Progenitor cell of endocrine pancreas (in vitro differentiated cells): ENCODE measurements around the gene KRTAP17-1. TPM values are rescaled to one million over a fixed set of nuclear protein-coding genes. Genes with fewer than 3 reads are reported as not detected.
"Not testable (repeated sequence)": the region's sequence is repeated elsewhere in the genome, so short reads cannot be mapped to it uniquely, and the experiment has no call there.

Source experiments
- DNase-seq: peaks from one replicate; pipeline ENCODE4 v3.0.0; 2021; ENCODE audit warnings: low spot score; ENCODE audit not compliant: unreplicated experiment
- H3K27ac Mint-ChIP-seq: 2 replicates; pipeline ENCODE4 v1.8.0; 2021; ENCODE audit warnings: mild to moderate bottlenecking, moderate library complexity, mixed read lengths
- H3K27me3 Mint-ChIP-seq: 2 replicates; pipeline ENCODE4 v1.8.0; 2021; ENCODE audit warnings: mixed read lengths
- H3K36me3 Mint-ChIP-seq: 2 replicates; pipeline ENCODE4 v1.8.0; 2022; ENCODE audit warnings: mixed read lengths; ENCODE audit not compliant: insufficient read depth
- H3K4me1 Mint-ChIP-seq: 2 replicates; pipeline ENCODE4 v1.8.0; 2021; ENCODE audit warnings: low read depth, mixed read lengths
- H3K4me3 Mint-ChIP-seq: 2 replicates; pipeline ENCODE4 v1.8.0; 2021; ENCODE audit warnings: low read depth, mild to moderate bottlenecking, moderate library complexity, mixed read lengths
- H3K9me3 Mint-ChIP-seq: 2 replicates; pipeline ENCODE4 v1.8.0; 2021; ENCODE audit warnings: low read depth, mixed read lengths
- total RNA-seq: library from RNA; stranded (reverse); gene quantifications from 2 replicates; pipeline ENCODE4 v1.2.1, GENCODE V29; 2021
- TF ChIP-seq, protein P1 (sequence below): fragments of 200-600 bp; sonication (generic); IDR thresholded peaks from one replicate; pipeline ENCODE4 v1.5.0; 2021; ENCODE audit warnings: antibody characterized with exemption, mild to moderate bottlenecking; ENCODE audit not compliant: unreplicated experiment

The KRTAP17-1 gene
- total RNA-seq, 1 donor from 2014 or later: not detected

DNA sequence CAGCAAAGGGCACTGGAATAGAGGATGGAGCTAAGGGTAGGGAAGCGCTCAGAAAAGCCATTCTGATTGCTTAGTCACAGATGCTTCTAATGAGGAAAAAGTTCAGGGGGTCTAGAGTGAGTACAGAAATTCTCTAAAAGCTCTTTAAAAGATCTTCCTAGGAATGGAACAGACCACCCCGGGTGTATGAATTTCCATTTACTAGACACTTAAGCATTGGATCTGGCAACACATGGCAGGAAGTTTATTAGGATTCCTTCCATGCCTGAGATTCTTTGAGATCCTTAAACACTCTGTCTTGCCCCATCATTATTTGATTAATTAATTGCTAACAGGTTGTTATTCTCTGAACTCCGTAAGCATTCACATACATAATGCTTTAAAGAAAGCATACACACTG lies 31.5 kb downstream of the KRTAP17-1 start:
- H3K4me1 Mint-ChIP-seq: peaks cover 4% of the 10 kb centered on the region
- TF ChIP-seq, protein P1, sequence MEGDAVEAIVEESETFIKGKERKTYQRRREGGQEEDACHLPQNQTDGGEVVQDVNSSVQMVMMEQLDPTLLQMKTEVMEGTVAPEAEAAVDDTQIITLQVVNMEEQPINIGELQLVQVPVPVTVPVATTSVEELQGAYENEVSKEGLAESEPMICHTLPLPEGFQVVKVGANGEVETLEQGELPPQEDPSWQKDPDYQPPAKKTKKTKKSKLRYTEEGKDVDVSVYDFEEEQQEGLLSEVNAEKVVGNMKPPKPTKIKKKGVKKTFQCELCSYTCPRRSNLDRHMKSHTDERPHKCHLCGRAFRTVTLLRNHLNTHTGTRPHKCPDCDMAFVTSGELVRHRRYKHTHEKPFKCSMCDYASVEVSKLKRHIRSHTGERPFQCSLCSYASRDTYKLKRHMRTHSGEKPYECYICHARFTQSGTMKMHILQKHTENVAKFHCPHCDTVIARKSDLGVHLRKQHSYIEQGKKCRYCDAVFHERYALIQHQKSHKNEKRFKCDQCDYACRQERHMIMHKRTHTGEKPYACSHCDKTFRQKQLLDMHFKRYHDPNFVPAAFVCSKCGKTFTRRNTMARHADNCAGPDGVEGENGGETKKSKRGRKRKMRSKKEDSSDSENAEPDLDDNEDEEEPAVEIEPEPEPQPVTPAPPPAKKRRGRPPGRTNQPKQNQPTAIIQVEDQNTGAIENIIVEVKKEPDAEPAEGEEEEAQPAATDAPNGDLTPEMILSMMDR: no peak
- no peak for DNase-seq
- H3K27ac Mint-ChIP-seq: no peak overlapping the region
- H3K36me3 Mint-ChIP-seq: no peaks in the 10 kb centered on the region
- no peak overlapping the region for H3K4me3 Mint-ChIP-seq
- peaks cover 1% of the 10 kb centered on the region for H3K27me3 Mint-ChIP-seq
- H3K9me3 Mint-ChIP-seq: no peaks in the 10 kb centered on the region

DNA sequence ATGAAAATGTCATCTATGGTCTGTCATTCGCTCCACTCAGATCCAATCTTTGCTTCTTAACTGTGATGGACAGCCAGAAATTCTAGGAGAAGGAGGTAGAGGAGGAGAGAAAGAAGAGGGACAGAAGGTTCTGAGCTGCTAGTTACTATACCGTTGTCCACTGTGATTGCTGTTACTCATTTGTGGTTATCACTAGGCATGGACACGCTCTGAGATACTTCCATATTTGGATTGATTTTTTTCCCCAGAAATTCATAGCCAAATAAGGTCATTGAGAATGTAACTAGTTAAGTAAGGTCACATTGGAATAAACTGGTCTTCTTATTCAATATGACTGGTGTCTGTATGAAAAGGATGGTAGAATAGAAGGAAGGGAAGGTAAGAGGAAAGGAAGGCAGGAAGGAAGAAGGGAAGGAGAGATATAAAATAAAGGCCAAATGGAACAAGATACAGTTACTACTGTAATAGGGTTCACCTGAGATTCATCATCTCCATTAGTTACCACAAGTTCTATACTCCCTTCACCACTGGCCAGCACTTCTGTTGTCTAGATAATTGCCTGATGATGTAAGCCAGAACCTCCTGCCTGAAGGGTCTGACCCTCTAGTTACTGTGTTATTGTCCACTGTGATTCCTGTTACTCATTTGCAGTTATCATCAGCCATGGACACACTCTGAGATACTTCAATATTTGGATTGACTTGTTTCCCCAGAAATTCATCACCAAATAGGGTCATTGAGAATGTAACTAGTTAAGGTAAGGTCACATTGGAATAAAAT lies 37.1 kb downstream of the KRTAP17-1 start:
- TF ChIP-seq, protein P1: no peak
- H3K4me1 Mint-ChIP-seq: no peaks in the 10 kb centered on the region
- no peak overlapping the region for H3K4me3 Mint-ChIP-seq
- H3K27me3 Mint-ChIP-seq: peaks cover 15% of the 10 kb centered on the region
- no peaks in the 10 kb centered on the region for H3K9me3 Mint-ChIP-seq
- DNase-seq: no peak
- H3K36me3 Mint-ChIP-seq: no peaks in the 10 kb centered on the region
- H3K27ac Mint-ChIP-seq: no peak overlapping the region

DNA sequence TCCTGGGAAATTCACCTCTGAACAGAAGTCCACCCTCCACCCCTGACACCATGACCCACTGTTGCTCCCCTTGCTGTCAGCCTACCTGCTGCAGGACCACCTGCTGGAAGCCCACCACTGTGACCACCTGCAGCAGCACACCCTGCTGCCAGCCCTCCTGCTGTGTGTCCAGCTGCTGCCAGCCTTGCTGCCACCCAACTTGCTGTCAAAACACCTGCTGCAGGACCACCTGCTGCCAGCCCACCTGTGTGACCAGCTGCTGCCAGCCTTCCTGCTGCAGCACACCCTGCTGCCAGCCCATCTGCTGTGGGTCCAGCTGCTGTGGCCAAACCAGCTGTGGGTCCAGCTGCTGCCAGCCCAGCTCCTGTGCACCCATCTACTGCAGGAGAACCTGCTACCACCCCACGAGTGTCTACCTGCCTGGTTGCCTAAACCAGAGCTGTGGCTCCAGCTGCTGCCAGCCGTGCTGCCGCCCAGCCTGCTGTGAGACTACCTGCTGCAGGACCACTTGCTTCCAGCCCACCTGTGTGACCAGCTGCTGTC lies 39.8 kb downstream of the KRTAP17-1 start, which contains the start of gene KRTAP9-7:
Gene KRTAP9-7 (plus strand): TSS at position 51 of the 543 bp plus-strand sequence. CDS start 0 bp downstream, at position 51.
- not testable (repeated sequence) for H3K9me3 Mint-ChIP-seq, H3K4me3 Mint-ChIP-seq, H3K27ac Mint-ChIP-seq, H3K4me1 Mint-ChIP-seq, H3K36me3 Mint-ChIP-seq, DNase-seq
- H3K27me3 Mint-ChIP-seq: peaks cover 15% of the 10 kb centered on the region

DNA sequence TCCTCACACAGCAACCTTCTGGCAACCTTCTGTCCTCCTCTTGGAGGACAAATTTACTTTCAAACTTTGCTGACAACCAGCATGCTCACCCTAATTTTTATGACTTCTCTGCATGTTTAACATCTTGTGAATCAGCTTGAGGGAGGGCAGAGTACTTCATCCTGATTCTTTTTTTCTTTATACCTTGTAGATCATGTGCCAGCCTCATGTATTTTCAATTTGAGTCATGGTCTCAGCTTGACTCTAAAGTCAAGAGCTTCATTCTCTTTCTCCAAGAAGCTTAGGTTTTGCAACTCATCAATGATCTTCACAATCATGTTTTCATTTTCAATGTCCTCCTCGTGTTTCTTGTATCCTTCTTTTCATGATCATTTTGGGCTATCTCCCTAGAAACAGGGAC lies 43.7 kb downstream of the KRTAP17-1 start:
- Mint-ChIP-seq H3K4me1 (no peaks in the 10 kb centered on the region), H3K9me3 (no peaks in the 10 kb centered on the region), H3K4me3 (no peak overlapping the region), H3K27me3 (peaks cover 10% of the 10 kb centered on the region), H3K27ac (no peak overlapping the region), H3K36me3 (no peaks in the 10 kb centered on the region)
- TF ChIP-seq, protein P1: no peak
- no peak for DNase-seq

DNA sequence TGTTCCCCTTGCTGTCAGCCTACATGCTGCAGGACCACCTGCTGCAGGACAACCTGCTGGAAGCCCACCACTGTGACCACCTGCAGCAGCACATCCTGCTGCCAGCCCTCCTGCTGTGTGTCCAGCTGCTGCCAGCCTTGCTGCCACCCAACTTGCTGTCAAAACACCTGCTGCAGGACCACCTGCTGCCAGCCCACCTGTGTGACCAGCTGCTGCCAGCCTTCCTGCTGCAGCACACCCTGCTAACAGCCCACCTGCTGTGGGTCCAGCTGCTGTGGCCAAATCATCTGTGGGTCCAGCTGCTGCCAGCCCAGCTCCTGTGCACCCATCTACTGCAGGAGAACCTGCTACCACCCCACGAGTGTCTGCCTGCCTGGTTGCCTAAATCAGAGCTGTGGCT lies 44.2 kb downstream of the KRTAP17-1 start:
- not testable (repeated sequence) for H3K4me3 Mint-ChIP-seq, H3K9me3 Mint-ChIP-seq, H3K4me1 Mint-ChIP-seq, DNase-seq, H3K36me3 Mint-ChIP-seq, H3K27me3 Mint-ChIP-seq, H3K27ac Mint-ChIP-seq

DNA sequence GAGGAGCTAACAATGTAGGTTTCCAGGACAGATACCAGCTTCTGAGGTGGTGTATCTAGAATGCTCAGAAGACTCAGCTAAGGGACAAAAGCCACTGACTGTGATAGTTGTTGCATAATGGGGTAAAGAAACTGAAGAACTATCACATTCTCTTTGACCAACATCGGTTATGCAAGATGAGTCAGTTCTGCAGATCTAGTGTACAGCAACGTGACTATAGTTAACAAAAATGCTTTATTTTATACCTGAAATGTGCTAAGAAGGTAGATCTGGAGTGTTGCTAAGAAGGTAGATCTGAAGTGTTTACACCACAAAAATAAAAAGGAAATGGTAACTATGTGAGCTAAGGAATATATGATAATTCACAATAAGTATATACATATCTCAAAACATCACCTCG lies 47.8 kb downstream of the KRTAP17-1 start:
- no peak overlapping the region for H3K27ac Mint-ChIP-seq
- DNase-seq: no peak
- H3K4me3 Mint-ChIP-seq: no peak overlapping the region
- TF ChIP-seq, protein P1: no peak
- no peaks in the 10 kb centered on the region for H3K4me1 Mint-ChIP-seq
- peaks cover 14% of the 10 kb centered on the region for H3K27me3 Mint-ChIP-seq
- no peaks in the 10 kb centered on the region for H3K9me3 Mint-ChIP-seq
- no peaks in the 10 kb centered on the region for H3K36me3 Mint-ChIP-seq
